SU-DHL-6 (cell line): ENCODE measurements around the gene FOXRED1.

Experiments
- CTCF ChIP-seq: fragments of 200-600 bp; sonication (generic); IDR thresholded peaks from one replicate; pipeline ENCODE4 v1.5.1; 2017; ENCODE audit warnings: antibody characterized with exemption, mild to moderate bottlenecking, low read length, moderate library complexity; ENCODE audit not compliant: insufficient read depth, poor library complexity, severe bottlenecking
- EZH2phosphoT487 ChIP-seq: fragments of 200-600 bp; sonication (generic), shearing (Covaris generic); conservative IDR thresholded peaks from 2 replicates; pipeline ENCODE4 v1.6.1; 2018; ENCODE audit warnings: mild to moderate bottlenecking, antibody characterized with exemption, low read length, moderate library complexity, mixed read lengths

DNA sequence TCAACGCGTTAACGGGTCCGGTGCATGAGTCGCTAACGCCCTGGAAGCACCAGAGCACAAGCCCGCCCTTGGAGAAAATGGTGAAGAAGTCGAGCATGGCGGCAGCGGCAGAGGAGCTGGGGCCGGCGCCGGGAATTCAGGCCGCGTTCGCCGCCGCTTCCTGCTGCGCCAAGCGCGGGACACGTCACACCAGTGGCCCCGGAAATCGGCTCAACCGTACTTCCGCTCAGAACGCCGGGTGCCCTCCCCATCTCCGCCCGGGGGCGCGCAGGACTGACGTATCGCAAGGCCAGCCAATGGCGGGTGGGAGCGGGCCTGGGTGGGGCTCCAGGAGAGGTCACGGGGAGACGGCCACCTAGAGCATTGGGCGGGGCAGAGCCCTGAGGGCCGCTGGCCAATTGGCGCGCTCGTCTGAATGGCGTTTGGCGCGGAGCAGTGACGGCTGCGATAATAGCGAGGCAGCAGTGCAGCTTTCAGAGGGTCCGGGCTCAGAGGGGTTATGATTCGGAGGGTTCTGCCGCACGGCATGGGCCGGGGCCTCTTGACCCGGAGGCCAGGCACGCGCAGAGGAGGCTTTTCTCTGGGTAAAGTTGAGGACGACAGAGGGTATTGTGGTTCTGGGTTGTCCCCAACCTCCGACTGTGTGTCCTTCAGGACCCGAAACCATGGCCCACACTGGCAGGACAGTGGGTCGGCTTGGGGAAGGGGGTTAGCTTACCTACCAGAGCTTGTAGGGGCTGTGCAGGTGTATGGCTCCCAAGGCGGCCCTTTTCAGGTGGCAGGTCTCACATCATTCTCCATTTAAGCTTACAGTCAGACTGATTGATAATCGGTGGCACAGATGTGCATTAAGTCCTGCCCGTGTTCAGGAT, at the start of gene FOXRED1, which contains the start of gene SRPRA:
- TF ChIP-seq EZH2phosphoT487 (no peak), CTCF (no peak)
